H9 (cell line): ENCODE data around the gene ZNF263. TPM values are rescaled to one million over a fixed set of nuclear protein-coding genes. Genes with fewer than 3 reads are reported as not detected.

ENCODE experiments used
- DNase-seq: peaks from one replicate; pipeline ENCODE4 v3.0.0-alpha.2; 2017
- H2AFZ ChIP-seq: one replicate; pipeline ENCODE4 v1.6.1; 2013; ENCODE audit warnings: mild to moderate bottlenecking, low read length, control low read depth, moderate library complexity
- H2AK5ac ChIP-seq: 2 replicates; pipeline ENCODE4 v1.6.1; 2013; ENCODE audit warnings: low read length, control low read depth, mixed read lengths; ENCODE audit not compliant: insufficient read length
- H2BK120ac ChIP-seq: one replicate; pipeline ENCODE4 v1.6.1; 2013; ENCODE audit warnings: low read depth, mild to moderate bottlenecking, low read length, control low read depth, inconsistent platforms; ENCODE audit not compliant: poor library complexity, severe bottlenecking
- H2BK12ac ChIP-seq: 2 replicates; pipeline ENCODE4 v1.6.1; 2013; ENCODE audit warnings: low read length, control low read depth, mixed read lengths, low read depth; ENCODE audit not compliant: insufficient read length
- H2BK15ac ChIP-seq: 2 replicates; pipeline ENCODE4 v1.6.1; 2013; ENCODE audit warnings: low read depth, low read length, control low read depth
- H2BK20ac ChIP-seq: one replicate; pipeline ENCODE4 v1.6.1; 2013; ENCODE audit warnings: low read depth, mild to moderate bottlenecking, low read length, control low read depth, inconsistent platforms; ENCODE audit not compliant: poor library complexity, severe bottlenecking
- H2BK5ac ChIP-seq: 2 replicates; pipeline ENCODE4 v1.6.1; 2013; ENCODE audit warnings: low read length, control low read depth, mixed read lengths; ENCODE audit not compliant: insufficient read length
- H3K14ac ChIP-seq: 2 replicates; pipeline ENCODE4 v1.6.1; 2013; ENCODE audit warnings: low read length, control low read depth; ENCODE audit not compliant: insufficient read depth
- H3K18ac ChIP-seq: 2 replicates; pipeline ENCODE4 v1.6.1; 2013; ENCODE audit warnings: low read depth, mild to moderate bottlenecking, mixed read lengths, low read length, control low read depth; ENCODE audit not compliant: insufficient read length
- H3K23ac ChIP-seq: 2 replicates; pipeline ENCODE4 v1.6.1; 2013; ENCODE audit warnings: low read length, control low read depth, mixed read lengths, low read depth; ENCODE audit not compliant: insufficient read length
- H3K23me2 ChIP-seq: 2 replicates; pipeline ENCODE4 v1.6.1; 2013; ENCODE audit warnings: low read depth, mild to moderate bottlenecking, mixed read lengths, low read length, control low read depth; ENCODE audit not compliant: insufficient read length, poor library complexity, severe bottlenecking
- H3K27ac ChIP-seq: 2 replicates; pipeline ENCODE4 v1.5.1; 2013; ENCODE audit warnings: low read length, control low read depth, mixed read lengths, low read depth; ENCODE audit not compliant: insufficient read length
- H3K27me3 ChIP-seq: 2 replicates; pipeline ENCODE4 v1.6.1; 2013; ENCODE audit warnings: low read length, control low read depth, inconsistent platforms; ENCODE audit not compliant: insufficient read depth
- H3K4ac ChIP-seq: 2 replicates; pipeline ENCODE4 v1.6.1; 2013; ENCODE audit warnings: low read depth, mild to moderate bottlenecking, control low read depth, inconsistent platforms, low read length, moderate library complexity
- H3K4me1 ChIP-seq: 2 replicates; pipeline ENCODE4 v1.6.1; 2013; ENCODE audit warnings: low read length, control low read depth, inconsistent platforms; ENCODE audit not compliant: insufficient read depth
- H3K4me2 ChIP-seq: 2 replicates; pipeline ENCODE4 v1.6.1; 2013; ENCODE audit warnings: low read length, control low read depth, mixed read lengths; ENCODE audit not compliant: insufficient read length, insufficient read depth
- H3K56ac ChIP-seq: 2 replicates; pipeline ENCODE4 v1.6.1; 2013; ENCODE audit warnings: low read depth, mild to moderate bottlenecking, mixed read lengths, low read length, control low read depth; ENCODE audit not compliant: insufficient read length
- H3K79me1 ChIP-seq: 2 replicates; pipeline ENCODE4 v1.6.1; 2013; ENCODE audit warnings: low read depth, mild to moderate bottlenecking, moderate library complexity, low read length, control low read depth, inconsistent platforms; ENCODE audit not compliant: insufficient read depth, poor library complexity, severe bottlenecking
- H3K79me2 ChIP-seq: 2 replicates; pipeline ENCODE4 v1.6.1; 2013; ENCODE audit warnings: low read length, control low read depth, inconsistent platforms; ENCODE audit not compliant: insufficient read depth
- H3K9ac ChIP-seq: 2 replicates; pipeline ENCODE4 v1.6.1; 2013; ENCODE audit warnings: low read length, control low read depth, mixed read lengths; ENCODE audit not compliant: insufficient read length; ENCODE audit errors: extremely low read depth
- H3K9me3 ChIP-seq: one replicate; pipeline ENCODE4 v1.6.1; 2013; ENCODE audit warnings: low read depth, low read length, inconsistent platforms; ENCODE audit not compliant: control insufficient read depth
- H3T11ph ChIP-seq: one replicate; pipeline ENCODE4 v1.6.1; 2013; ENCODE audit warnings: mild to moderate bottlenecking, low read length, control low read depth, inconsistent platforms
- H4K20me1 ChIP-seq: one replicate; pipeline ENCODE4 v1.6.1; 2013; ENCODE audit not compliant: control insufficient read depth, insufficient read length, insufficient read depth
- H4K5ac ChIP-seq: 2 replicates; pipeline ENCODE4 v1.6.1; 2013; ENCODE audit warnings: low read depth, mild to moderate bottlenecking, mixed read lengths, low read length, control low read depth; ENCODE audit not compliant: insufficient read length
- H4K8ac ChIP-seq: replicated peaks from 2 replicates; pipeline ENCODE4 v1.6.1; 2013; ENCODE audit warnings: low read length, control low read depth, mixed read lengths, low read depth; ENCODE audit not compliant: insufficient read length
- H4K91ac ChIP-seq: 2 replicates; pipeline ENCODE4 v1.6.1; 2013; ENCODE audit warnings: low read depth, mild to moderate bottlenecking, moderate library complexity, mixed read lengths, low read length, control low read depth; ENCODE audit not compliant: insufficient read length
- H3K27ac Mint-ChIP-seq, 3 experiments: 2 replicates in 2 of 3; 3 replicates in 1 of 3; pipeline ENCODE4 v1.8.0; 2020 to 2021; ENCODE audit warnings: mixed read lengths in 3 of 3, mild to moderate bottlenecking in 1 of 3, moderate library complexity in 1 of 3
- H3K27me3 Mint-ChIP-seq: 2 replicates; pipeline ENCODE4 v1.8.0; 2021; ENCODE audit warnings: low read depth, mild to moderate bottlenecking, moderate library complexity, mixed read lengths
- H3K36me3 Mint-ChIP-seq, 3 experiments: 2 replicates in 2 of 3; 3 replicates in 1 of 3; pipeline ENCODE4 v1.8.0; 2020 to 2021; ENCODE audit warnings: low read depth in 3 of 3, mixed read lengths in 3 of 3; ENCODE audit not compliant: insufficient read depth in 1 of 3
- H3K4me1 Mint-ChIP-seq, 2 experiments: 2 replicates each; pipeline ENCODE4 v1.8.0; 2020; ENCODE audit warnings: mixed read lengths in 2 of 2
- H3K4me3 Mint-ChIP-seq, 2 experiments: 2 replicates in 1 of 2; 3 replicates in 1 of 2; pipeline ENCODE4 v1.8.0; 2020 to 2021; ENCODE audit warnings: mild to moderate bottlenecking in 2 of 2, mixed read lengths in 2 of 2, moderate library complexity in 1 of 2
- H3K9me3 Mint-ChIP-seq, 2 experiments: 2 replicates in 1 of 2; 3 replicates in 1 of 2; pipeline ENCODE4 v1.8.0; 2020; ENCODE audit warnings: mild to moderate bottlenecking in 2 of 2, mixed read lengths in 2 of 2, moderate library complexity in 1 of 2
- CTCF ChIP-seq: fragments of 200-600 bp; sonication (generic); conservative IDR thresholded peaks from 3 replicates; pipeline ENCODE4 v1.8.0; 2021; ENCODE audit warnings: antibody characterized with exemption, mild to moderate bottlenecking
- WGBS: extraction: QIAGEN DNeasy Blood & Tissue Kit; methylation state at CpG from one replicate; pipeline ENCODE4 v1.1.7; 2013; ENCODE audit warnings: missing lambda C conversion rate, low lambda C conversion rate, mixed read lengths; ENCODE audit not compliant: insufficient read length; ENCODE audit errors: extremely low coverage; 5-methylcytosine and 5-hydroxymethylcytosine counted together
- total RNA-seq: library from RNA; stranded (reverse); gene quantifications from 2 replicates; pipeline ENCODE4 v1.2.1, GENCODE V29; 2021

The ZNF263 gene
- total RNA-seq, 1 experiment from 2014 or later = 35.7 TPM

- H3K4me1 Mint-ChIP-seq = peaks cover 3% of the 10 kb centered on the region in 2 experiments
- peaks cover 36 to 37% of the 10 kb centered on the region in 2 experiments for H3K9me3 Mint-ChIP-seq
- no peak overlapping the region for H2AK5ac ChIP-seq
Measured at GRCh38 chr16:3262517-3262916, 20.8 kb upstream of the ZNF263 start.

More at GRCh38 chr16:3262517-3262916, 20.8 kb upstream of the ZNF263 start:
- H3K27ac ChIP-seq = no peak overlapping the region
- no peaks in the 10 kb centered on the region for H3K79me1 ChIP-seq
- no peaks in the 10 kb centered on the region; the same call in 1 of the 2 replicates for H3K27me3 ChIP-seq
- WGBS = no CpG with 5 or more reads among the region's 4 CpGs
- no peak overlapping the region for H3T11ph ChIP-seq
- H3K56ac ChIP-seq = no peak overlapping the region
- no peak overlapping the region for H2BK120ac ChIP-seq
- Mint-ChIP-seq H3K27ac (no peak overlapping the region), H3K4me3 (peak overlapping the region; percentile 53 to 75; a peak in 4 of 5 replicates), H3K27me3 (peaks cover 50% of the 10 kb centered on the region), H3K36me3 (peaks cover 0 to 6% (median 0%) of the 10 kb centered on the region in 3 experiments; a peak in 1 of 7 replicates)
- H3K14ac ChIP-seq = no peak overlapping the region
- no peak overlapping the region for H2BK12ac ChIP-seq
- no peaks in the 10 kb centered on the region for H3K9me3 ChIP-seq
- no peaks in the 10 kb centered on the region for H3K4me1 ChIP-seq
- no peak overlapping the region for H4K5ac ChIP-seq
- no peak for DNase-seq
- no peak overlapping the region for H2AFZ ChIP-seq
- H3K9ac ChIP-seq = no peak overlapping the region
- no peaks in the 10 kb centered on the region for H4K20me1 ChIP-seq
- no peak overlapping the region for H3K4ac ChIP-seq
- H3K4me2 ChIP-seq = no peak overlapping the region
- H3K79me2 ChIP-seq = no peaks in the 10 kb centered on the region
- TF ChIP-seq CTCF = no peak
- H3K23ac ChIP-seq = no peak overlapping the region
- H2BK5ac ChIP-seq = no peak overlapping the region
- H3K18ac ChIP-seq = no peak overlapping the region
- H3K23me2 ChIP-seq = peaks cover 3% of the 10 kb centered on the region
- no peak overlapping the region for H2BK20ac ChIP-seq
- no peak overlapping the region for H2BK15ac ChIP-seq
- H4K91ac ChIP-seq = no peak overlapping the region
- H4K8ac ChIP-seq = no peak overlapping the region
